GM18868 (cell line): ENCODE results near the gene ENKUR.
A peak's percentile ranks its signal among the peaks of the same experiment; 100 is the strongest.

Experiments
- ATAC-seq: cut with Tn5 transposase; IDR thresholded peaks from one replicate; pipeline ENCODE4 v1.9.1; 2021; ENCODE audit warnings: mild to moderate bottlenecking, moderate library complexity; ENCODE audit not compliant: unreplicated experiment

The ENKUR gene

DNA sequence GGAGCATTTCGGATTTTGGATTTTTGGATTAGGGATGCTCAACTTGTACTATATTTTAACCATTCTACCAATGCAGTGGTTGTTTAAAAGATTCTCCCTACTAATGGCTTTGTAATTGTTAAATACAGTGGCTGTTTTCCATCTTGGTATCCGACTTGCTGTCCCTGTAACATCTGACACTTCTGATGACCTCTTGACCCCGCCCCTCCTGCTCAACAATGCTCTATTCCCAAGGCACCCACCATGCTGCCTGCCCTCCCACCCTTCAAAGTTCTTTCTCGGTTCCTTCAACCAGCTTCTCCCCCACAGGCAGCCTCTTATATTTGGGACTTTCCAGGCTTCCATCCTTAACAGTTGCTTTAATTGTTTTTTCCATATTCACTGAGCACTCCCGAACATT, 65.5 kb downstream of the ENKUR start:
- no peak for ATAC-seq

- ATAC-seq, result no peak
Measured at GRCh38 chr10:24949616-24950015, 66.3 kb downstream of the ENKUR start.

DNA sequence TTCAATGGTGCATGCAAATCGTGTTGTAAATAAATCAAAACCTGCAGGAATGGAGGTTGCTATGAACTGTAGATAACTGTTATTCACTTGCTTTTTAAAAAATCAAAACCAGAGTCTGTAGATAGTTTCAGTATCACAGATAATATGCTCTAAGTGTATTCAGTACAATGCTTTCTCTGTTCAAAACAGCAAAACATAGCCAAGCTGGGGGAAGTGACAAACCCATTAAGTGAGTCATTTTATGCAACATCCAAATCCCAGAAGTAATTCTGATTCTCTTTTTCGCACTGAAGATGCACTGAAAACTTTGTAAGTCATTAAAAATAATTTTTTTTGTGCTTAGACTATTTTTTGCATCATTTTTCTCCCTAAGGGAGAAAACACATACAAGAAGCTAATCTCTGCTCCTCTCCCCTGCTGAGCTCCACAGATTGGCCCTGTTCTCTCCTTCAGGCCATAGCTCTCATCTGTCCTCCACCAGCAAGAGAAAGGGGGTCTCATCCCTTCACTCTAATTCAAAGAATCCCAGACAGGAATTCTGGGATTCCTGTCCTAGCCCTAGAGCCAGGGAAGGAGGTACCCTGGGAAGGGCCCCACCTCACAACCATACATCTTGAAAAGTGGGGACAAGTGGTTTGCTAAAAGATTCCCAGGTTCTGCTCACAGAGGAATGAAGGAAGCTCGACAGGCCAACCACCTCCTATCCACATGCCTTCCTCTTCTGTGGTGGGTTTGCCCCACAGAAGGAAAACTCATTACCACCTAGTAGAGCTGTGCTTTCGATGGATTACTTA, 68.5 kb downstream of the ENKUR start:
- peak; percentile 76 for ATAC-seq

DNA sequence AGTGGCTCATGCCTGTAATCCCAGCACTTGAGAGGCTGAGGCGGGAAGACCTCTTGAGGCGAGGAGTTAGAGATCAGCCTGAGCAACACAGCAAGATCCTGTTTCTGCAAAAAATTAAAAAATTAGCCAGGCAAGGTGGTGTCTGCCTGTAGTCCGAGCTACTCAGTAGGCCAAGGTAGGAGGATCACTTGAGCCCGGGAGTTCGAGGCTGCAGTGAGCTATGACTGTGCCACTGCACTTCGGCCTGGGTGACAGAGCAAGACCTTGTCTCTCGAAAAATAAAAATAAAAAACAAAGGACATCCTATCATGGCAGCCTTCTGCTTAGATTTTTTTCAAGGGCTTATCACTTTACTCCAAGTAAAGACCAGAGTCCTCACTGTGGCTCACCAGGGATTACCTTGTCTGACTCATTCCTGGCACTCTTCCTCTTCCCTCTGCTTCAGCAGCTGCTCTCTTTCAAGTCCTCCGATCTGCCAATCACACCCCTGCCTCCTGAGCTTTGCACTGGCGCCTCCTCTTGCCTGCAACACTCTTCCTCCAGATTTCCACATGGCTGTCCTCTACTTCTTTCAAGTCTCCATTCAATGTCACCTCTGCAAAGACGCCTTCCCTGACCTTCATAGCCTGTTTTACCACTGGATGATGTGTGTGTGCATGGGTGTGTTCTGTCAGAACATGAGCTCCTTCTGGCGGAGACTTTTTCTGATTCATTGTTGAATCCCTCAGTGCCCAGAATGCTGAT, 71.3 kb downstream of the ENKUR start:
- no peak for ATAC-seq

DNA sequence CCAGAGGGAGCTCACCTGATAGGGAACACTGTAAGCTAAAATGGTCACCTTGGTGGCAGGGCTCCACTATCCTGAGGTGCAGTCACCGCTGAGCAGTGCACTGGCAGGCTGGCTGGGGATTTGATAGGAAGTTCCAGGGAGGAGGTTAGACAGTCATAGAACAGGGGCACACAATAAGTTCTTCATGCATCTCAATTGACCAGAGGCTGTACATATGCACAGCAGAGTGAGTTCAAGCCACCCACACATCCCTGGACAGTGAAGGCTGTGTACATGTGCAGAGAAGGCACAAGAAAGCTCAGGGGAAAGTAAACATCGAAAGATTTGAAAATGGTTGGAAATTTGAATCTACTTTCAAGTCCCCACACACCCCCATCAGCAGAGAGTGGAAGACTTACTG, 77.4 kb downstream of the ENKUR start:
- no peak for ATAC-seq

DNA sequence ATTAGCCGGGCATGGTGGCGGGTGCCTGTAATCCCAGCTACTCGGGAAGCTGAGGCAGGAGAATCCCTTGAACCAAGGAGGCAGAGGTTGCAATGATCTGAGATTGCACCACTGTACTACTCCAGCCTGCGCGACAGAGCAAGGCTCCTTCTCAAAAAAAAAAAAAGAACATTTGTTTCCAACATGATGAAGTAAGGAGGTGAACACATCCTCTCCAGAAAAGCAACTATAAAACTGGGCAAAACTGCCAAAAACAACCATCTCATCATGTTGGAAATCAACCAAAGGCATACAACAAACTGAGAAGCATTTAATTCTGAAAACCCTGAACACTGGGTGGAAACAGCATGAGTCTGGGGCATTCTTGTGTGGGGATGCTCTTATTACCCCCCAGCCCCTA, 77.9 kb downstream of the ENKUR start:
- ATAC-seq, result no peak

- no peak for ATAC-seq
Measured at GRCh38 chr10:24935504-24936292, 80.3 kb downstream of the ENKUR start.
